Measurements from ENCODE around the gene ADTRP. TPM values are rescaled to one million over a fixed set of nuclear protein-coding genes. Genes with fewer than 3 reads are reported as not detected.
A peak's percentile ranks its signal among the peaks of the same experiment; 100 is the strongest.
"Not testable (repeated sequence)": the region's sequence is repeated elsewhere in the genome, so short reads cannot be mapped to it uniquely, and the experiment has no call there.

ADTRP gene
- total RNA-seq, 1 donor from 2014 or later, result not detected

- Mint-ChIP-seq H3K9me3 (ENCODE audit: unreplicated experiment) (no peaks in the 10 kb centered on the region), H3K4me1 (ENCODE audit: unreplicated experiment) (peaks cover 21% of the 10 kb centered on the region), H3K4me3 (ENCODE audit: unreplicated experiment) (no peak overlapping the region), H3K36me3 (ENCODE audit: unreplicated experiment) (no peaks in the 10 kb centered on the region), H3K27me3 (ENCODE audit: unreplicated experiment) (no peaks in the 10 kb centered on the region), H3K27ac (ENCODE audit: unreplicated experiment) (peak overlapping the region; percentile 11)
- no peak for DNase-seq (ENCODE audit: extremely low spot score, unreplicated experiment)
- TF ChIP-seq, protein P1, sequence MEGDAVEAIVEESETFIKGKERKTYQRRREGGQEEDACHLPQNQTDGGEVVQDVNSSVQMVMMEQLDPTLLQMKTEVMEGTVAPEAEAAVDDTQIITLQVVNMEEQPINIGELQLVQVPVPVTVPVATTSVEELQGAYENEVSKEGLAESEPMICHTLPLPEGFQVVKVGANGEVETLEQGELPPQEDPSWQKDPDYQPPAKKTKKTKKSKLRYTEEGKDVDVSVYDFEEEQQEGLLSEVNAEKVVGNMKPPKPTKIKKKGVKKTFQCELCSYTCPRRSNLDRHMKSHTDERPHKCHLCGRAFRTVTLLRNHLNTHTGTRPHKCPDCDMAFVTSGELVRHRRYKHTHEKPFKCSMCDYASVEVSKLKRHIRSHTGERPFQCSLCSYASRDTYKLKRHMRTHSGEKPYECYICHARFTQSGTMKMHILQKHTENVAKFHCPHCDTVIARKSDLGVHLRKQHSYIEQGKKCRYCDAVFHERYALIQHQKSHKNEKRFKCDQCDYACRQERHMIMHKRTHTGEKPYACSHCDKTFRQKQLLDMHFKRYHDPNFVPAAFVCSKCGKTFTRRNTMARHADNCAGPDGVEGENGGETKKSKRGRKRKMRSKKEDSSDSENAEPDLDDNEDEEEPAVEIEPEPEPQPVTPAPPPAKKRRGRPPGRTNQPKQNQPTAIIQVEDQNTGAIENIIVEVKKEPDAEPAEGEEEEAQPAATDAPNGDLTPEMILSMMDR (IDR thresholded peaks at IDR 0.05), result no peak
Observed at GRCh38 chr6:11684901-11685480, 93.6 kb downstream of the ADTRP start.

GRCh38 chr6:11683871-11684270, 94.7 kb downstream of the ADTRP start:
- no peak for DNase-seq (ENCODE audit: extremely low spot score, unreplicated experiment)
- peaks cover 21% of the 10 kb centered on the region for H3K4me1 Mint-ChIP-seq (ENCODE audit: unreplicated experiment)
- TF ChIP-seq, protein P1 (IDR thresholded peaks at IDR 0.05), result no peak
- H3K9me3 Mint-ChIP-seq (ENCODE audit: unreplicated experiment), result peaks cover 3% of the 10 kb centered on the region
- no peak overlapping the region for H3K27ac Mint-ChIP-seq (ENCODE audit: unreplicated experiment)
- no peaks in the 10 kb centered on the region for H3K27me3 Mint-ChIP-seq (ENCODE audit: unreplicated experiment)
- no peaks in the 10 kb centered on the region for H3K36me3 Mint-ChIP-seq (ENCODE audit: unreplicated experiment)
- H3K4me3 Mint-ChIP-seq (ENCODE audit: unreplicated experiment), result no peak overlapping the region

DNA sequence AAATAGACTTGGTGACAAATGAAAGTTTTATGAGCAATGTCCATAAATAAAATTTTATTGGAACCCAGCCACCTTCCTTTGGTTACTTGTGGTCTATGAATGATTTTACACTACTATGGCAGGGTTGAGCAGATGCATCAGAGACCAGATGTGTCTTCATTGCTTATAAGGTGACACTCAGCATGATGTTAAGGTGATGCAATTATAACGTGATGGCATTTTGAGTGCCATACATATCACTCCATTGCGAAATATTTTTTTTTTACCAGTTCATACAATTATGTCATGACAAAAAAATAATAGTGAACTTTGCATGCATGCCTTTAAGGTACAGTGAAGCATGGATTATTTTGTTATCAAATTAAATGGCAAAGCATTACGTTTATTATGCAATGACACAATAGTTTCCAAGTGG, 96.0 kb downstream of the ADTRP start:
- no peak overlapping the region for H3K27ac Mint-ChIP-seq (ENCODE audit: unreplicated experiment)
- DNase-seq (ENCODE audit: extremely low spot score, unreplicated experiment), result no peak
- H3K4me3 Mint-ChIP-seq (ENCODE audit: unreplicated experiment), result no peak overlapping the region
- H3K36me3 Mint-ChIP-seq (ENCODE audit: unreplicated experiment), result no peaks in the 10 kb centered on the region
- H3K4me1 Mint-ChIP-seq (ENCODE audit: unreplicated experiment), result peaks cover 19% of the 10 kb centered on the region
- peaks cover 3% of the 10 kb centered on the region for H3K9me3 Mint-ChIP-seq (ENCODE audit: unreplicated experiment)
- H3K27me3 Mint-ChIP-seq (ENCODE audit: unreplicated experiment), result no peaks in the 10 kb centered on the region
- TF ChIP-seq, protein P1 (IDR thresholded peaks at IDR 0.05), result no peak

DNA sequence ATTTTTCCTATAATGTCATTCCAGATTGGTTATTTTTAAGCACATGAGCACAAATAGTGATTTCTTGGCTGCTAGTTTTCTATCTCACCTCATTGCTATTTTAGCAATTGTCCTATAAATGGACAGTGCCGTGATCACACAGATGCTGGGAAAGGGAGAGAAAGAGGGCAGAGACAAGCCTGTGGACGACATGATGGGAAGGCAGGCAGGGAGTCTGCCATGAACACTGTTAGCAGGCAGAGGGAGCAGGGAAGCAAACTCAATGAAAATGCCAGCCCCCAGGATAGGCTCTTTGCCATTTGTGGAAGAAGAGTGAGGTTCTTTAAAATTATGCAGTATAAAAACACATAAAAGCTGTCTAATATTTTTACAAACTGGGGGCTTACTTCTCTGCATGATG, 96.8 kb downstream of the ADTRP start:
- no peak for DNase-seq (ENCODE audit: extremely low spot score, unreplicated experiment)
- H3K27me3 Mint-ChIP-seq (ENCODE audit: unreplicated experiment), result no peaks in the 10 kb centered on the region
- H3K4me1 Mint-ChIP-seq (ENCODE audit: unreplicated experiment), result peaks cover 14% of the 10 kb centered on the region
- H3K9me3 Mint-ChIP-seq (ENCODE audit: unreplicated experiment), result peaks cover 3% of the 10 kb centered on the region
- H3K27ac Mint-ChIP-seq (ENCODE audit: unreplicated experiment), result no peak overlapping the region
- no peak overlapping the region for H3K4me3 Mint-ChIP-seq (ENCODE audit: unreplicated experiment)
- no peaks in the 10 kb centered on the region for H3K36me3 Mint-ChIP-seq (ENCODE audit: unreplicated experiment)
- TF ChIP-seq, protein P1 (IDR thresholded peaks at IDR 0.05), result no peak

DNA sequence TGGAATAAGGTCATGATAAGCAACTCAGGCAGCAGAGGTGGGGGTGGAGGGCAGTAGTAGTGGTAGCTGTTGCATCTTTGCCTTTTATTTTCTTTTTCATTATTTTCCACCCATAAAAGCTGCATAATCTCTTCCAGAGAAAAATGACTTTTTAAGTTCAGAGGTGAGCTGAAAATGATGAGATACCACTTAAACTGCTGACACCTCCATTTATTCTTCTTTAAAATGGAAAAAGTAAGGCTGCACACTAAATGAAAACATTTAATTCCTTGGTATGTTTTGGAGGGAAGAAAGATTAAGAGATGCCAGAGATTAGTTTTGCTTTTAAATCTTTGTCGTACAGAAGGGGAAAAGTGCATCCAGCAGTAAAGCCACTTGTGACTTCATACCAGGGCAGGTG, 97.2 kb downstream of the ADTRP start:
- no peak overlapping the region for H3K4me3 Mint-ChIP-seq (ENCODE audit: unreplicated experiment)
- TF ChIP-seq, protein P1 (IDR thresholded peaks at IDR 0.05), result no peak
- H3K4me1 Mint-ChIP-seq (ENCODE audit: unreplicated experiment), result peaks cover 14% of the 10 kb centered on the region
- no peak overlapping the region for H3K27ac Mint-ChIP-seq (ENCODE audit: unreplicated experiment)
- no peak for DNase-seq (ENCODE audit: extremely low spot score, unreplicated experiment)
- H3K36me3 Mint-ChIP-seq (ENCODE audit: unreplicated experiment), result no peaks in the 10 kb centered on the region
- H3K9me3 Mint-ChIP-seq (ENCODE audit: unreplicated experiment), result peaks cover 3% of the 10 kb centered on the region
- no peaks in the 10 kb centered on the region for H3K27me3 Mint-ChIP-seq (ENCODE audit: unreplicated experiment)

DNA sequence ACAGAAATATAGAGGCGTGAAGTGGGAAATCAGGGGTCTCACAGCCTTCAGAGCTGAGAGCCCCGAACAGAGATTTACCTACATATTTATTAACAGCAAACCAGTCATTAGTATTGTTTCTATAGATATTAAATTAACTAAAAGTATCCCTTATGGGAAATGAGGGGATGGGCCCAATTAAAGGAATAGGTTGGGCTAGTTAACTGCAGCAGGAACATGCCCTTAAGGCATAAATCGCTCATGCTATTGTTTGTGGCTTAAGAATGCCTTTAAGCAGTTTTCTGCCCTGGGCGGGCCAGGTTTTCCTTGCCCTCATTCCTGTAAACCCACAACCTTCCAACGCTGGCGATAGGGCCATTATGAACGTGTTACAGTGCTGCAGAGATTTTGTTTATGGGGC, 98.1 kb downstream of the ADTRP start:
- not testable (repeated sequence) for H3K27ac Mint-ChIP-seq (ENCODE audit: unreplicated experiment); H3K36me3 Mint-ChIP-seq (ENCODE audit: unreplicated experiment); H3K27me3 Mint-ChIP-seq (ENCODE audit: unreplicated experiment); DNase-seq (ENCODE audit: extremely low spot score, unreplicated experiment); H3K4me3 Mint-ChIP-seq (ENCODE audit: unreplicated experiment); H3K4me1 Mint-ChIP-seq (ENCODE audit: unreplicated experiment); H3K9me3 Mint-ChIP-seq (ENCODE audit: unreplicated experiment)
